A549 (cell line): ENCODE data around the gene OR10A4. TPM values are rescaled to one million over a fixed set of nuclear protein-coding genes. Genes with fewer than 3 reads are reported as not detected.

Experiments
- ATAC-seq, 2 experiments: fragments of 200-7000 bp in 1 of 2; fragments of >200 bp in 1 of 2; cut with Nextera tagmentation in 1 of 2; cut with Tn5 transposase in 1 of 2; 3 replicates each; pipeline versions ENCODE4 v1.8.0 to v1.9.1; 2018 to 2020; ENCODE audit warnings: mild to moderate bottlenecking in 1 of 2, moderate library complexity in 1 of 2
- CTCF ChIA-PET: fragments of 300-600 bp; sonication (Branson Sonifier 250); formaldehyde crosslinking; extraction: SDS; loops from one replicate; lab custom pipeline; 2021; ENCODE audit warnings: antibody characterized with exemption, inconsistent platforms; lab: Yijun Ruan, JAX
- POLR2A ChIA-PET: fragments of 350-600 bp; formaldehyde crosslinking; extraction: SDS; loops from one replicate; lab custom pipeline; 2021; ENCODE audit warnings: antibody characterized with exemption, inconsistent platforms; lab: Yijun Ruan, JAX
- DNase-seq, 2 experiments: peaks; one replicate each; pipeline versions ENCODE4 v3.0.0 to v3.0.0-alpha.2; 2011 to 2016; ENCODE audit warnings: low read depth in 1 of 2, low spot score in 1 of 2
- FAIRE-seq: peaks from 2 replicates; lab custom pipeline; 2011; peaks lifted over from hg19 to GRCh38; lab: Jason Lieb, UNC
- H3K27ac ChIP-seq, 2 experiments: fragments of >200 bp; sonication (Bioruptor Twin); formaldehyde crosslinking; 3 replicates each; pipeline ENCODE4 v1.5.1; 2016 to 2017
- H3K4me1 ChIP-seq: fragments of >200 bp; sonication (Bioruptor Twin); formaldehyde crosslinking; 3 replicates; pipeline ENCODE4 v1.6.1; 2016
- H3K4me2 ChIP-seq: fragments of >200 bp; sonication (Bioruptor Twin); formaldehyde crosslinking; 3 replicates; pipeline ENCODE4 v1.6.1; 2016
- H3K4me3 ChIP-seq: fragments of >200 bp; sonication (Bioruptor Twin); formaldehyde crosslinking; 3 replicates; pipeline ENCODE4 v1.5.1; 2016
- H3K9me3 ChIP-seq: fragments of >200 bp; sonication (Bioruptor Twin); formaldehyde crosslinking; 3 replicates; pipeline ENCODE4 v1.6.1; 2016
- ATOH8 ChIP-seq: fragments of 250-450 bp; sonication (Bioruptor Pico); IDR thresholded peaks from 2 replicates; pipeline ENCODE4 v1.5.0; 2020; ENCODE audit warnings: low read depth, mild to moderate bottlenecking, moderate library complexity
- BCL3 ChIP-seq: fragments of >200 bp; sonication (Bioruptor Twin); formaldehyde crosslinking; IDR thresholded peaks from 3 replicates; pipeline ENCODE4 v1.6.1; 2016
- CHD2 ChIP-seq: fragments of 150-350 bp; IDR thresholded peaks from 2 replicates; pipeline ENCODE4 v1.6.1; 2014; ENCODE audit warnings: low read length; ENCODE audit not compliant: partially characterized antibody
- CTCF ChIP-seq: fragments of >200 bp; sonication (Bioruptor Twin); formaldehyde crosslinking; IDR thresholded peaks from 3 replicates; pipeline ENCODE4 v1.5.1; 2016
- FOSB ChIP-seq: fragments of 250-450 bp; sonication (Bioruptor Pico); IDR thresholded peaks from 2 replicates; pipeline ENCODE4 v1.5.0; 2020; ENCODE audit warnings: mild to moderate bottlenecking, moderate library complexity
- FOSL2 ChIP-seq, 2 experiments: fragments of 450-650 bp in 1 of 2; fragments of >200 bp in 1 of 2; sonication (Bioruptor Twin) in 1 of 2; formaldehyde crosslinking; IDR thresholded peaks; 2 replicates each; pipeline versions ENCODE4 v1.5.0 to v1.6.1; 2016 to 2020; ENCODE audit warnings: mild to moderate bottlenecking in 1 of 2, moderate library complexity in 1 of 2
- GATA3 ChIP-seq: IDR thresholded peaks from 2 replicates; pipeline ENCODE4 v1.6.1; 2012; ENCODE audit warnings: borderline replicate concordance
- HDAC2 ChIP-seq: fragments of 200-600 bp; sonication (generic); IDR thresholded peaks from 2 replicates; pipeline ENCODE4 v1.6.1; 2016
- HOXB13 ChIP-seq: fragments of 250-450 bp; sonication (Bioruptor Pico); IDR thresholded peaks from 2 replicates; pipeline ENCODE4 v1.5.0; 2020; ENCODE audit warnings: low read depth, mild to moderate bottlenecking, moderate library complexity
- NR3C1 ChIP-seq: fragments of >200 bp; sonication (Bioruptor Twin); formaldehyde crosslinking; IDR thresholded peaks from 3 replicates; pipeline ENCODE4 v1.6.1; 2017
- PHF8 ChIP-seq: fragments of 200-600 bp; sonication (generic); IDR thresholded peaks from 2 replicates; pipeline ENCODE4 v1.6.1; 2016; ENCODE audit warnings: low read depth, mild to moderate bottlenecking, antibody characterized with exemption, moderate library complexity, borderline replicate concordance
- POLR2AphosphoS2 ChIP-seq: conservative IDR thresholded peaks from 2 replicates; pipeline ENCODE4 v1.6.1; 2012; ENCODE audit warnings: low read length, improper control_type of control experiment, inconsistent platforms
- REST ChIP-seq: fragments of 200-600 bp; sonication (generic); IDR thresholded peaks from 2 replicates; pipeline ENCODE4 v1.6.1; 2016; ENCODE audit warnings: antibody characterized with exemption, mild to moderate bottlenecking, moderate library complexity
- SMC3 ChIP-seq: fragments of >200 bp; sonication (Bioruptor Twin); formaldehyde crosslinking; IDR thresholded peaks from 3 replicates; pipeline ENCODE4 v1.6.1; 2018; ENCODE audit warnings: inconsistent platforms
- TFCP2L1 ChIP-seq: fragments of 250-450 bp; sonication (Bioruptor Pico); IDR thresholded peaks from 2 replicates; pipeline ENCODE4 v1.5.0; 2021; ENCODE audit warnings: mild to moderate bottlenecking
- ZC3H11A ChIP-seq: fragments of 450-650 bp; IDR thresholded peaks from 2 replicates; pipeline ENCODE4 v1.6.1; 2014; ENCODE audit warnings: antibody characterized with exemption, mild to moderate bottlenecking
- ZSCAN20 ChIP-seq: fragments of 250-450 bp; sonication (Bioruptor Pico); IDR thresholded peaks from 2 replicates; pipeline ENCODE4 v1.8.0; 2022; ENCODE audit warnings: mild to moderate bottlenecking, moderate library complexity
- WGBS: methylation state at CpG from one replicate; pipeline ENCODE4 v1.1.6; 2017; ENCODE audit errors: missing lambda C conversion rate; 5-methylcytosine and 5-hydroxymethylcytosine counted together
- polyA plus RNA-seq, 4 experiments: library from polyadenylated mRNA; depleted of rRNA in 3 of 4; stranded (reverse); fragments of >200 nt; fragmentation: RNase III in 1 of 4; extraction: RNeasy Plus Mini Kit Qiagen cat#74134 plus additional on column Dnase treatment in 1 of 4; gene quantifications; 2 replicates in 3 of 4; 3 replicates in 1 of 4; pipeline ENCODE4 v1.2.3, GENCODE V29; 2011 to 2017
- TF ChIP-seq, protein P1 (sequence below): IDR thresholded peaks from 2 replicates; pipeline ENCODE4 v1.6.1; 2012; ENCODE audit warnings: low read depth, borderline replicate concordance

The OR10A4 gene
- polyA plus RNA-seq, 2 of the 4 experiments (the other 2 are of a cell fraction) = not detected

DNA sequence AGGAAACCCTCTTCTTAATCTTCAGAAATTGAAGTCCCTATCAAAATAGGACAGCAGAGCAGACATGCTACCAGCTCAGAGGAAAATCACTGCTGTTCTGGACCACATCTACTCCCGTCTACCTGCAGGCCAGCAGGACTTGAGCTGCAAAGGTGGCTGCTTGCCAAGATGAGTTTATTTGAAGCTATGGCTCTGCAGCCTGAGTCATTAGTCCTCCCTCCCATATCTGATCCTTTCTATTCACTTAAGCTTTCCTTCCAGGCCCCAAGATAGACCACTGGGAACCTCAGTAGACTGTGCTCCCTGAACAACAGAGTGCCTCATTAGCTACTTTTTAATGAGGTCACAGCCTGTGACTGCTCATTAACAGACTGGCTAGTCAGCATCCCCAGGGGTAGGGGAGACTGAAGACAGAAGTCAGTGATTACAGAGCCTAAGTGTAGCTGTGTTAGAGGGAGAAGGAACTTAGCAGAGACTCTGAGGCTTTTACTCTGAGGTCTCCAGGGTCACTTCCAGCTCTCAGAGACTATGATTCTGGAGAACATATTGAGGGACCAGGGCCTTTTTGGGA, 20.4 kb upstream of the OR10A4 start:
- Histone ChIP-seq H3K27ac (no peak overlapping the region), H3K4me1 (no peaks in the 10 kb centered on the region), H3K4me2 (no peak overlapping the region), H3K9me3 (no peaks in the 10 kb centered on the region), H3K4me3 (no peak overlapping the region)
- WGBS = 36% methylated on average over 1 of the region's 1 CpG
- ChIA-PET POLR2A (no interaction called here), CTCF (no interaction called here)
- peak; percentile 36 to 47; a peak in 1 of 6 replicates for ATAC-seq
- FAIRE-seq = no peak
- DNase-seq = peak in 1 of 2 experiments; percentile 3
- no peak for TF ChIP-seq POLR2AphosphoS2
- TF ChIP-seq FOSB = no peak
- no peak for TF ChIP-seq ZSCAN20
- TF ChIP-seq GATA3 = no peak
- no peak for TF ChIP-seq REST

- Histone ChIP-seq H3K27ac (no peak overlapping the region), H3K4me1 (no peaks in the 10 kb centered on the region), H3K9me3 (no peaks in the 10 kb centered on the region), H3K4me2 (no peak overlapping the region), H3K4me3 (no peak overlapping the region)
- ChIA-PET POLR2A (no interaction called here), CTCF (no interaction called here)
- no peak for ATAC-seq
- DNase-seq = no peak
- FAIRE-seq = no peak
- TF ChIP-seq HDAC2 (no peak), PHF8 (no peak), HOXB13 (CRISPR knock-in tag) (no peak), ZC3H11A (no peak), TFCP2L1 (CRISPR knock-in tag) (no peak), ATOH8 (no peak), BCL3 (no peak), SMC3 (no peak), FOSL2 (IDR thresholded peaks at IDR 0.05) (no peak), FOSL2 (CRISPR knock-in tag; IDR thresholded peaks at IDR 0.05) (no peak), CHD2 (no peak), CTCF (no peak), NR3C1 (no peak)
- TF ChIP-seq, protein P1, sequence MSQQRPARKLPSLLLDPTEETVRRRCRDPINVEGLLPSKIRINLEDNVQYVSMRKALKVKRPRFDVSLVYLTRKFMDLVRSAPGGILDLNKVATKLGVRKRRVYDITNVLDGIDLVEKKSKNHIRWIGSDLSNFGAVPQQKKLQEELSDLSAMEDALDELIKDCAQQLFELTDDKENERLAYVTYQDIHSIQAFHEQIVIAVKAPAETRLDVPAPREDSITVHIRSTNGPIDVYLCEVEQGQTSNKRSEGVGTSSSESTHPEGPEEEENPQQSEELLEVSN = no peak
- 1% methylated on average over 3 of the region's 3 CpGs for WGBS
Observed at GRCh38 chr11:6856871-6857270, 19.6 kb upstream of the OR10A4 start.
